ENCODE measurements around the gene KLHL40. TPM values are rescaled to one million over a fixed set of nuclear protein-coding genes. Genes with fewer than 3 reads are reported as not detected.

The KLHL40 gene
- total RNA-seq (2022; extraction: Qiagen RNA extraction; ENCODE audit: low read depth) = not detected in 5 replicates

DNA sequence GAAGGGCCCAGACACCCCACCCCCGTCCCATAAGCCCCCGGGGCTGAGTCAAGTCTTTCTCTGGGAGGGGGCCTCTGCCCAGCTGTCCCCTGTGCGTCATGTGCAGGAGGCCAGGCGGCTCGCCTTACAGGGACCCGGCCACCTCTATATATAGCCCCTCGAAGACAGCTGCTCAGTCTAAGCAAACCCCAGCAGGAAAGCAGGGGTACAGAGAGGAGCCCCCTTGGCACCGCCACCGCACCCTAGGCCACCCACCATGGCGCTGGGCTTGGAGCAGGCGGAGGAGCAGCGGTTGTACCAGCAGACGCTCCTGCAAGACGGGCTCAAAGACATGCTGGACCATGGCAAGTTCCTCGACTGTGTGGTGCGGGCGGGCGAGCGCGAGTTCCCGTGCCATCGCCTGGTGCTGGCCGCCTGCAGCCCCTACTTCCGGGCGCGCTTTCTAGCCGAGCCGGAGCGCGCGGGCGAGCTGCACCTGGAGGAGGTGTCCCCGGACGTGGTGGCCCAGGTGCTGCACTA is at the start of gene KLHL40:
KLHL40 (plus strand) TSS at position 175 of the 519 bp plus-strand sequence; CDS start at position 257, 82 bp downstream.

GRCh38 chr3:42653560-42654330 is 31.6 kb upstream of the KLHL40 start, which contains the start of gene ZBTB47:
ZBTB47 (plus strand) TSS chr3:42653697; CDS start chr3:42658356, 4,659 bp downstream.

GRCh38 chr3:42702066-42702951 is 17.0 kb downstream of the KLHL40 start, which contains the start of gene HHATL:
HHATL (minus strand) TSS chr3:42702798; CDS start chr3:42700826, 1,972 bp downstream.

Other genes with a start within 250 kb of the KLHL40 start
- gene VIPR1, start 182.9 kb upstream of the KLHL40 start, total RNA-seq (2022; extraction: Qiagen RNA extraction; ENCODE audit: low read depth) = 0.54 to 0.73 TPM (median 0.58 TPM) in 5 replicates
- 28.1 to 33.1 TPM (median 31.0 TPM) in 5 replicates for gene SEC22C, start 103.6 kb upstream of the KLHL40 start, total RNA-seq (2022; extraction: Qiagen RNA extraction; ENCODE audit: low read depth)
- gene SS18L2, start 94.7 kb upstream of the KLHL40 start, total RNA-seq (2022; extraction: Qiagen RNA extraction; ENCODE audit: low read depth) = 19.0 to 21.7 TPM (median 20.3 TPM) in 5 replicates
- gene NKTR, start 84.9 kb upstream of the KLHL40 start, total RNA-seq (2022; extraction: Qiagen RNA extraction; ENCODE audit: low read depth) = 9.2 to 13.9 TPM (median 11.6 TPM) in 5 replicates
- 4.7 to 7.5 TPM (median 5.9 TPM) in 5 replicates for gene ZBTB47, start 31.8 kb upstream of the KLHL40 start, total RNA-seq (2022; extraction: Qiagen RNA extraction; ENCODE audit: low read depth)
- not detected in 5 replicates for gene HHATL, start 17.3 kb downstream of the KLHL40 start, total RNA-seq (2022; extraction: Qiagen RNA extraction; ENCODE audit: low read depth)
- gene CCDC13, start 87.7 kb downstream of the KLHL40 start, total RNA-seq (2022; extraction: Qiagen RNA extraction; ENCODE audit: low read depth) = 0.28 to 0.98 TPM (median 0.43 TPM) in 5 replicates
- gene HIGD1A, start 119.0 kb downstream of the KLHL40 start, total RNA-seq (2022; extraction: Qiagen RNA extraction; ENCODE audit: low read depth) = 66.2 to 97.5 TPM (median 72.6 TPM) in 5 replicates
- gene ACKR2, start 123.9 kb downstream of the KLHL40 start, total RNA-seq (2022; extraction: Qiagen RNA extraction; ENCODE audit: low read depth) = 0.07 TPM in 1 of 5 replicates, not detected in the others
- not detected in 5 replicates for gene CYP8B1, start 190.3 kb downstream of the KLHL40 start, total RNA-seq (2022; extraction: Qiagen RNA extraction; ENCODE audit: low read depth)
- gene ZNF662, start 220.6 kb downstream of the KLHL40 start, total RNA-seq (2022; extraction: Qiagen RNA extraction; ENCODE audit: low read depth) = not detected in 5 replicates

Data from A549 treated with CpdA at 1 μM for 4 hours (cell line).